GM18873 (cell line): ENCODE results near the gene PLK3.
A peak's percentile ranks its signal among the peaks of the same experiment; 100 is the strongest.
"Not testable (repeated sequence)": the region's sequence is repeated elsewhere in the genome, so short reads cannot be mapped to it uniquely, and the experiment has no call there.

Experiments used
- ATAC-seq: cut with Tn5 transposase; IDR thresholded peaks from one replicate; pipeline ENCODE4 v1.9.1; 2021; ENCODE audit warnings: mild to moderate bottlenecking, moderate library complexity, moderate number of reproducible peaks; ENCODE audit not compliant: unreplicated experiment, low FRiP score

The PLK3 gene

GRCh38 chr1:44808063-44808937 is 8.1 kb downstream of the PLK3 start, which contains the start of gene BTBD19:
TSS of gene BTBD19 (plus strand) at chr1:44808523. CDS start at chr1:44808821, 298 bp downstream.
- ATAC-seq: no peak

- no peak for ATAC-seq
Observed at GRCh38 chr1:44808938-44809917, 9.1 kb downstream of the PLK3 start.

- ATAC-seq: no peak
Observed at GRCh38 chr1:44810101-44810761, 10.1 kb downstream of the PLK3 start.

- not testable (repeated sequence) for ATAC-seq
Observed at GRCh38 chr1:44810762-44811105, 10.6 kb downstream of the PLK3 start.

- no peak for ATAC-seq
Observed at GRCh38 chr1:44811234-44811633, 11.1 kb downstream of the PLK3 start.

- ATAC-seq: no peak
Observed at GRCh38 chr1:44812822-44813543, 12.8 kb downstream of the PLK3 start.

- not testable (repeated sequence) for ATAC-seq
Observed at GRCh38 chr1:44815926-44816325, 15.7 kb downstream of the PLK3 start.

GRCh38 chr1:44817307-44817706 is 17.1 kb downstream of the PLK3 start:
- ATAC-seq: no peak

- no peak for ATAC-seq
Observed at GRCh38 chr1:44817771-44818495, 17.8 kb downstream of the PLK3 start.

- ATAC-seq: no peak
Observed at GRCh38 chr1:44819196-44819607, 19.0 kb downstream of the PLK3 start.

- ATAC-seq: peak; percentile 71
Observed at GRCh38 chr1:44819608-44820327, 19.6 kb downstream of the PLK3 start.

GRCh38 chr1:44820328-44821239 is 20.4 kb downstream of the PLK3 start:
- no peak for ATAC-seq

- ATAC-seq: no peak
Observed at GRCh38 chr1:44821240-44821715, 21.1 kb downstream of the PLK3 start.

- ATAC-seq: no peak
Observed at GRCh38 chr1:44822131-44822701, 22.0 kb downstream of the PLK3 start.

GRCh38 chr1:44822981-44823451 is 22.8 kb downstream of the PLK3 start:
- no peak for ATAC-seq

- not testable (repeated sequence) for ATAC-seq
Observed at GRCh38 chr1:44824392-44824791, 24.2 kb downstream of the PLK3 start.
